ENCODE results near the gene KXD1. TPM values are rescaled to one million over a fixed set of nuclear protein-coding genes. Genes with fewer than 3 reads are reported as not detected.

The KXD1 gene
- total RNA-seq, 1 experiment from 2014 or later = 77.5 TPM

DNA sequence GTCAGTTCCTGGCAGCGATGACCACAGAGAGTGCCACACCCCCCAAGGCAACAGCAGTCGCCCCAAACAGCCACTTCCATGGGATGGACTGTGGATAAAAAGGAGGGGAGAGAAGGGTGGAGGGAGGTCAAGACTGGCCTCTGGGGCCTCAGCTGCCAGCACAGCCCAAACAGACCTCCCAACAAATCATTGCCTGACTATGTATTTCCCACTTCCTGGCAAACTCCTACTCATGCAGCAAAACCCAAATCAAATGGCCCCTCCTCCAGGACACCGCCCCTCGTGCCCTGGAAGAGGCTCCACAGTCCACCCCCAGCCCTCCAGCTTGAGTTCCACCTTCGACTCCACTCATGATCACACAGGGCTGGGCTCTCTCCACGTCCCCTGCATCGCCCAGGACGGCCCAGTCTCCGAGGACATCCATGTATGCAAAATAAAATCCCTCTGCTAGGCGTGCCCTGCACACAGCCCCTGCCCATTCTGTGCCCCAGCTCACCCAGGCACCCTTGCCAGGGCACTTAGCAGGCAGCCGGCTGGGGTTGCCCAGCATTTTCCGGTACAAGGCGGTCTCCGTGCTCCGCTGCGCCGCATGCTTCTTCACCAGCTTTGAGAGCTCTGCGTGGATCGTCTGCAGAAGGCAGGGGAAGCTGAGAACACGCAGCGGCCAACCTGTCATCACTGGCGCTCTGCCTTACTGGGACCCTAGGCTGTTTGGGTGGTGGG is 25.3 kb upstream of the KXD1 start:
- Mint-ChIP-seq H3K4me1 (ENCODE audit: low read depth, unreplicated experiment) (no peaks in the 10 kb centered on the region), H3K27me3 (ENCODE audit: insufficient read depth, unreplicated experiment) (no peaks in the 10 kb centered on the region), H3K4me3 (ENCODE audit: unreplicated experiment) (no peak overlapping the region), H3K27ac (ENCODE audit: unreplicated experiment) (no peak overlapping the region), H3K36me3 (ENCODE audit: insufficient read depth, unreplicated experiment) (peaks cover 15% of the 10 kb centered on the region), H3K9me3 (ENCODE audit: unreplicated experiment) (no peaks in the 10 kb centered on the region)
- no peak for DNase-seq
- H3K9me3 ChIP-seq = no peaks in the 10 kb centered on the region
- H3K36me3 ChIP-seq (ENCODE audit: control insufficient read depth, insufficient read depth, low read length) = no peaks in the 10 kb centered on the region; the same call in none of the 2 replicates
- ChIA-PET CTCF (interaction anchor here (0.6 to 1.8 kb wide), 2 partner anchors 10 to 62 kb away, joined by 6 to 16 read pairs; partner anchors contain the start of gene ELL), POLR2A (no interaction called here)
- TF ChIP-seq CTCF (IDR thresholded peaks at IDR 0.05; ENCODE audit: insufficient read depth in 1 of 2, low read depth in 1 of 2, low read length in 1 of 2, severe bottlenecking in 1 of 2, unreplicated experiment in 1 of 2) = no peak
- H3K4me1 ChIP-seq = no peaks in the 10 kb centered on the region
- no TSS peak for BruUV-seq (replicated peaks)
- H3K27me3 ChIP-seq (replicated peaks; ENCODE audit: control insufficient read depth, insufficient read depth, low read length) = no peaks in the 10 kb centered on the region
- intact Hi-C loops (cut with micrococcal nuclease; ENCODE audit: unreplicated experiment) = no loop called here
- no peak overlapping the region for H3K4me3 ChIP-seq (ENCODE audit: low read depth, low read length)

DNA sequence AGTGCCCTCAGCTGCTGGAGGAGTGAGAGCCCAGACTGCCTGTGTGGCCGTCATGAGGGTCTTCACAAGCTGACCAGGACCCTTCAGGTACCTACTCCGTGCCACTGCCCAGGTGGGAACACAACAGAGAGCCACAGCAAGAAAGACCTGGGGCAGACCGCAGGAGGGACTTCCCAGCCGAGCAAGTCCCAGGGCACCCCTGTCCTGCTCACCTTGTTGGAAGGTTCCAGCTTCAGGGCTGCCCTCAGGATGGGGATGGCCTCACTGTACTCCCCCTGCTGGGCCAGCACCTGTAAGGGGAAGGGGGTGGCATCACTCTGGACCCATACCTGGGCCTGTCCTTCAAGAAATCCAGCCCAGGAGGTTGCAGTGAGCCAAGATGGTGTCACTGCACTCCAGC is 24.6 kb upstream of the KXD1 start:
- no peaks in the 10 kb centered on the region; the same call in none of the 2 replicates for H3K36me3 ChIP-seq (ENCODE audit: control insufficient read depth, insufficient read depth, low read length)
- no TSS peak for BruUV-seq (replicated peaks)
- no peaks in the 10 kb centered on the region for H3K4me1 ChIP-seq
- Mint-ChIP-seq H3K36me3 (ENCODE audit: insufficient read depth, unreplicated experiment) (peaks cover 15% of the 10 kb centered on the region), H3K4me1 (ENCODE audit: low read depth, unreplicated experiment) (no peaks in the 10 kb centered on the region), H3K4me3 (ENCODE audit: unreplicated experiment) (no peak overlapping the region), H3K9me3 (ENCODE audit: unreplicated experiment) (no peaks in the 10 kb centered on the region), H3K27me3 (ENCODE audit: insufficient read depth, unreplicated experiment) (no peaks in the 10 kb centered on the region), H3K27ac (ENCODE audit: unreplicated experiment) (no peak overlapping the region)
- intact Hi-C loops (cut with micrococcal nuclease; ENCODE audit: unreplicated experiment) = no loop called here
- CTCF ChIA-PET = interaction anchor here (1.8 kb wide), 1 partner anchor 11 kb away, joined by 6 read pairs; the partner anchor contains the start of gene ELL
- no peak for TF ChIP-seq CTCF (IDR thresholded peaks at IDR 0.05; ENCODE audit: insufficient read depth in 1 of 2, low read depth in 1 of 2, low read length in 1 of 2, severe bottlenecking in 1 of 2, unreplicated experiment in 1 of 2)
- POLR2A ChIA-PET = no interaction called here
- DNase-seq = no peak
- H3K27me3 ChIP-seq (replicated peaks; ENCODE audit: control insufficient read depth, insufficient read depth, low read length) = no peaks in the 10 kb centered on the region
- H3K4me3 ChIP-seq (ENCODE audit: low read depth, low read length) = no peak overlapping the region
- no peaks in the 10 kb centered on the region for H3K9me3 ChIP-seq

DNA sequence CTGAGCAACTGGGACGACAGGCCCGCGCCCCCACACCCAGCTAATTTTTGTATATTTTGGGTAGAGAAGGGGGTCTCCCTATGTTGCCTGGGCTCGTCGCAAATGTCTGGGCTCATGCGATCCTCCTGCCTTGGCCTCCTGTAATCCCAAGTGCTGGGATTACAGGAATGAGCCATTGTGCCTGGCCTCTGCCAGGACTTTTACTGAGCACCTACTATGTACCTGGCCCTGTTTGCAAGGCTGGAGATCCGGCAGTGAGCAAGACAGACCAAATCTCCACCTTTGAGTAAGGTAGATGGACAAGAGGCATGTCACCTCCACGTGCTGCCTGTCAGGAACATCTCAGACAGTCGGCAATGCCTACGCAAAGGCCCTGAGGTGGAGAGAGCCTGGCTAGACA is 21.2 kb upstream of the KXD1 start:
- no peak for TF ChIP-seq CTCF (IDR thresholded peaks at IDR 0.05; ENCODE audit: insufficient read depth in 1 of 2, low read depth in 1 of 2, low read length in 1 of 2, severe bottlenecking in 1 of 2, unreplicated experiment in 1 of 2)
- Mint-ChIP-seq H3K9me3 (ENCODE audit: unreplicated experiment) (no peaks in the 10 kb centered on the region), H3K4me3 (ENCODE audit: unreplicated experiment) (no peak overlapping the region), H3K27me3 (ENCODE audit: insufficient read depth, unreplicated experiment) (no peaks in the 10 kb centered on the region), H3K36me3 (ENCODE audit: insufficient read depth, unreplicated experiment) (peaks cover 27% of the 10 kb centered on the region), H3K27ac (ENCODE audit: unreplicated experiment) (no peak overlapping the region), H3K4me1 (ENCODE audit: low read depth, unreplicated experiment) (no peaks in the 10 kb centered on the region)
- CTCF ChIA-PET = no interaction called here
- POLR2A ChIA-PET = no interaction called here
- H3K4me3 ChIP-seq (ENCODE audit: low read depth, low read length) = no peak overlapping the region
- no peak for DNase-seq
- no TSS peak for BruUV-seq (replicated peaks)
- intact Hi-C loops (cut with micrococcal nuclease; ENCODE audit: unreplicated experiment) = no loop called here
- no peaks in the 10 kb centered on the region for H3K27me3 ChIP-seq (replicated peaks; ENCODE audit: control insufficient read depth, insufficient read depth, low read length)
- no peaks in the 10 kb centered on the region for H3K9me3 ChIP-seq
- peaks cover 2% of the 10 kb centered on the region; the same call in 1 of the 2 replicates for H3K36me3 ChIP-seq (ENCODE audit: control insufficient read depth, insufficient read depth, low read length)
- H3K4me1 ChIP-seq = no peaks in the 10 kb centered on the region

Measured in Caco-2 (cell line).